ENCODE results near the gene PPIP5K1.

Gene PPIP5K1

GRCh38 chr15:43492673-43493601, 97.1 kb downstream of the PPIP5K1 start, which contains the start of gene TP53BP1:
TSS of gene TP53BP1 (minus strand) at chr15:43493156. CDS start at chr15:43493043, 113 bp downstream.
- no peak for TF ChIP-seq POLR2AphosphoS5 (IDR thresholded peaks at IDR 0.05; ENCODE audit: low read depth, low read length)
- TF ChIP-seq POLR2A (IDR thresholded peaks at IDR 0.05; ENCODE audit: low read depth, low read length), result no peak
- TF ChIP-seq TAF1 (IDR thresholded peaks at IDR 0.05; ENCODE audit: borderline replicate concordance, low read depth, low read length), result no peak
- FAIRE-seq (peak; percentile 98), DNase-seq (ENCODE audit: insufficient read length) (peak; percentile 90)

- DNase-seq (ENCODE audit: insufficient read length) (no peak), FAIRE-seq (no peak)
- no peak for TF ChIP-seq POLR2A (IDR thresholded peaks at IDR 0.05; ENCODE audit: low read depth, low read length)
- TF ChIP-seq TAF1 (IDR thresholded peaks at IDR 0.05; ENCODE audit: borderline replicate concordance, low read depth, low read length), result no peak
- no peak for TF ChIP-seq POLR2AphosphoS5 (IDR thresholded peaks at IDR 0.05; ENCODE audit: low read depth, low read length)
Observed at GRCh38 chr15:43492266-43492665, 97.7 kb downstream of the PPIP5K1 start.

- DNase-seq (ENCODE audit: insufficient read length) (no peak), FAIRE-seq (no peak)
- TF ChIP-seq POLR2A (IDR thresholded peaks at IDR 0.05; ENCODE audit: low read depth, low read length) (no peak), POLR2AphosphoS5 (IDR thresholded peaks at IDR 0.05; ENCODE audit: low read depth, low read length) (no peak), TAF1 (IDR thresholded peaks at IDR 0.05; ENCODE audit: borderline replicate concordance, low read depth, low read length) (no peak)
Observed at GRCh38 chr15:43489191-43489590, 100.8 kb downstream of the PPIP5K1 start.

- no peak for FAIRE-seq
- no peak for DNase-seq (ENCODE audit: insufficient read length)
Observed at GRCh38 chr15:43488790-43489189, 101.2 kb downstream of the PPIP5K1 start.

GRCh38 chr15:43487271-43487895, 102.6 kb downstream of the PPIP5K1 start:
- TF ChIP-seq TAF1 (IDR thresholded peaks at IDR 0.05; ENCODE audit: borderline replicate concordance, low read depth, low read length), result no peak
- no peak for TF ChIP-seq POLR2A (IDR thresholded peaks at IDR 0.05; ENCODE audit: low read depth, low read length)
- no peak for TF ChIP-seq POLR2AphosphoS5 (IDR thresholded peaks at IDR 0.05; ENCODE audit: low read depth, low read length)
- no peak for DNase-seq (ENCODE audit: insufficient read length)
- FAIRE-seq, result no peak

More at GRCh38 chr15:43488790-43489189, 101.2 kb downstream of the PPIP5K1 start:
- TF ChIP-seq POLR2A (IDR thresholded peaks at IDR 0.05; ENCODE audit: low read depth, low read length) (no peak), POLR2AphosphoS5 (IDR thresholded peaks at IDR 0.05; ENCODE audit: low read depth, low read length) (no peak), TAF1 (IDR thresholded peaks at IDR 0.05; ENCODE audit: borderline replicate concordance, low read depth, low read length) (no peak)

- no peak for DNase-seq (ENCODE audit: insufficient read length)
- TF ChIP-seq TAF1 (IDR thresholded peaks at IDR 0.05; ENCODE audit: borderline replicate concordance, low read depth, low read length), result no peak
- no peak for TF ChIP-seq POLR2A (IDR thresholded peaks at IDR 0.05; ENCODE audit: low read depth, low read length)
- no peak for TF ChIP-seq POLR2AphosphoS5 (IDR thresholded peaks at IDR 0.05; ENCODE audit: low read depth, low read length)
- no peak for FAIRE-seq
Observed at GRCh38 chr15:43484455-43484854, 105.6 kb downstream of the PPIP5K1 start.

Data from GM12892 (cell line).